ENCODE data around the gene BLVRB.
"Not testable (repeated sequence)": the region's sequence is repeated elsewhere in the genome, so short reads cannot be mapped to it uniquely, and the experiment has no call there.

The BLVRB gene

DNA sequence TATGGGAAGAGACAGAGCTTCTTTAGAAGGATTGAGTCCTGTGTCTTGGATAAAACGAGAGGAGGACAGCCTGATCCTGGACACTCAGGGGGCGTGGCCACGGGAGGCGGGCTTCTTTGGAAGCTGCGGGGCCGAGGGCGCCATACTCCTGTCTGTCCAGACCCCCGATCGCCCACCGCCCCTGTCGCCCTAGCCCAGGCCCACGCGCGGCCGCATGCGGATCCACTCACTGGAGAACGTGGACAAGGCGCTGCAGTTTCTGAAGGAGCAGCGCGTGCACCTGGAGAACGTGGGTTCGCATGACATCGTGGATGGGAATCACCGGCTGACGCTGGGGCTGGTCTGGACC is 24.3 kb upstream of the BLVRB start:
- H3K4me3 ChIP-seq (ENCODE audit: severe bottlenecking): no peak overlapping the region
- no peaks in the 10 kb centered on the region for H3K4me1 ChIP-seq (ENCODE audit: insufficient read depth, poor library complexity, severe bottlenecking)
- H3K36me3 ChIP-seq (ENCODE audit: low read depth): no peaks in the 10 kb centered on the region
- ATAC-seq (ENCODE audit: low read depth): no peak
- DNase-seq (ENCODE audit: low spot score): no peak
- no peak overlapping the region for H3K27ac ChIP-seq (ENCODE audit: poor library complexity, severe bottlenecking)
- no peaks in the 10 kb centered on the region for H3K9me3 ChIP-seq (ENCODE audit: severe bottlenecking)
- H3K27me3 ChIP-seq (ENCODE audit: insufficient read depth, poor library complexity, severe bottlenecking): no peaks in the 10 kb centered on the region
- no peak for TF ChIP-seq CTCF (IDR thresholded peaks at IDR 0.05; ENCODE audit: poor library complexity, severe bottlenecking)

DNA sequence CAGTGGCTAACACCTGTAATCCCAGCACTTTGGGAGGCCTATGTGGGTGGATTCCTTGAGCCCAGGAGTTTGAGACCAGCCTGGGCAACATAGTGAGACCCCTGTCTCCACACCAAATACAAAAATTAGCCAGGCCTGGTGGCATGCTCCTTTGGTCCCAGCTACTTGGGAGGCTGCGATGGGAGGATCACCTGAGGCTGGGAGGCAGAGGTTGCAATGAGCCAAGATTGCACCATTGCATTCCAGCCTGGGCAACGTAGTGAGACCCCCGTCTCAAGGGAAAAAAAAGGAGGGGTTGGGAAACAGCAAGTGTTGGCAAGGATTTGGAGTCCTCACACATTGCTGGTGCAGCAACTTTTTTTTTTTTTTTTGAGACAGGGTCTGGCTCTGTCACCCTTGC is 20.5 kb upstream of the BLVRB start:
- H3K27ac ChIP-seq (ENCODE audit: poor library complexity, severe bottlenecking): no peak overlapping the region
- DNase-seq (ENCODE audit: low spot score): no peak
- H3K4me3 ChIP-seq (ENCODE audit: severe bottlenecking): no peak overlapping the region
- H3K4me1 ChIP-seq (ENCODE audit: insufficient read depth, poor library complexity, severe bottlenecking): no peaks in the 10 kb centered on the region
- no peak for TF ChIP-seq CTCF (IDR thresholded peaks at IDR 0.05; ENCODE audit: poor library complexity, severe bottlenecking)
- H3K9me3 ChIP-seq (ENCODE audit: severe bottlenecking): no peaks in the 10 kb centered on the region
- no peak for ATAC-seq (ENCODE audit: low read depth)
- no peaks in the 10 kb centered on the region for H3K36me3 ChIP-seq (ENCODE audit: low read depth)
- H3K27me3 ChIP-seq (ENCODE audit: insufficient read depth, poor library complexity, severe bottlenecking): no peaks in the 10 kb centered on the region

GRCh38 chr19:40475878-40476644 is 10.5 kb upstream of the BLVRB start:
- H3K4me3 ChIP-seq (ENCODE audit: severe bottlenecking); H3K36me3 ChIP-seq (ENCODE audit: low read depth); H3K27ac ChIP-seq (ENCODE audit: poor library complexity, severe bottlenecking); DNase-seq (ENCODE audit: low spot score); H3K4me1 ChIP-seq (ENCODE audit: insufficient read depth, poor library complexity, severe bottlenecking); H3K27me3 ChIP-seq (ENCODE audit: insufficient read depth, poor library complexity, severe bottlenecking); ATAC-seq (ENCODE audit: low read depth); H3K9me3 ChIP-seq (ENCODE audit: severe bottlenecking): not testable (repeated sequence)

DNA sequence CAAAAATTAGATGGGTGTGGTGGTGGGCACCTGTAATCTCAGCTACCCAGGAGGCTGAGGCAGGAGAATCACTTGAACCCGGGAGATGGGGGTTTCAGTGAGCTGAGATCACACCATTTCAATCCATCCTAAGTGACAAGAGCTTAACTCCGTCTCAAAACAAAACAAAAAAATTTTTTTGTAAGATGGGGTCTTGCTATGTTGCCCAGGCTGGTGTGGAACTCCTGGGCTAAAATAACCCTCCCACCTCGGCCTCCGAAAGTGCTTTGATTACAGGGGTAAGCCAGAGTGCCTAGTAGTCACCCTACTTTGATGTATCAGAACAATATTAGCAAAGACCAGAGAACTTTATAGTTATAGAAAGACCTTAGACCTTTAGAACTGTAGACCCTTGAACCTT is 9.2 kb upstream of the BLVRB start:
- no peak for ATAC-seq (ENCODE audit: low read depth)
- no peak overlapping the region for H3K27ac ChIP-seq (ENCODE audit: poor library complexity, severe bottlenecking)
- no peaks in the 10 kb centered on the region for H3K36me3 ChIP-seq (ENCODE audit: low read depth)
- no peak overlapping the region for H3K4me3 ChIP-seq (ENCODE audit: severe bottlenecking)
- H3K9me3 ChIP-seq (ENCODE audit: severe bottlenecking): no peaks in the 10 kb centered on the region
- TF ChIP-seq CTCF (IDR thresholded peaks at IDR 0.05; ENCODE audit: poor library complexity, severe bottlenecking): no peak
- no peaks in the 10 kb centered on the region for H3K4me1 ChIP-seq (ENCODE audit: insufficient read depth, poor library complexity, severe bottlenecking)
- no peak for DNase-seq (ENCODE audit: low spot score)
- no peaks in the 10 kb centered on the region for H3K27me3 ChIP-seq (ENCODE audit: insufficient read depth, poor library complexity, severe bottlenecking)

DNA sequence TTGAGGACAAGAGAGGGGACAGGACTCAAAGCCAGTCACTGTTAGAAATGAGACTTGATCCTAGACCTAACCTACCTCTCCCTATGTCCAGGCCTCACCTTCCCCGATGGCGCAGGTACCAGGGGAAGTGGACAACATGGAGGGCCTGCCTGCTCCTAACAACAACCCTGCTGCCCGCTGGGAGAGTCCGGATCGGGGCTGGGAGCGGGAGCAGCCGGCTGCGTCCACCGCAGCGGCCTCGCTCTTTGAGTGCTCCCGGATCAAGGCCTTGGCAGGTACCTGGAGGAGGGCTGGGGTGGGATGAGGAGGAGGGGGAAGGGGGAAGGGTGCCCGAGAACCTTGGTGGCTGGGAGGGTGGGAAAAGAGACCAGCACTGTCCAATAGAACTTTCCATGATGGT is 7.0 kb upstream of the BLVRB start:
- Histone ChIP-seq H3K36me3 (ENCODE audit: low read depth) (no peaks in the 10 kb centered on the region), H3K4me3 (ENCODE audit: severe bottlenecking) (no peak overlapping the region), H3K27me3 (ENCODE audit: insufficient read depth, poor library complexity, severe bottlenecking) (no peaks in the 10 kb centered on the region), H3K4me1 (ENCODE audit: insufficient read depth, poor library complexity, severe bottlenecking) (no peaks in the 10 kb centered on the region), H3K9me3 (ENCODE audit: severe bottlenecking) (no peaks in the 10 kb centered on the region), H3K27ac (ENCODE audit: poor library complexity, severe bottlenecking) (no peak overlapping the region)
- TF ChIP-seq CTCF (IDR thresholded peaks at IDR 0.05; ENCODE audit: poor library complexity, severe bottlenecking): no peak
- DNase-seq (ENCODE audit: low spot score) (no peak), ATAC-seq (ENCODE audit: low read depth) (no peak)

Data from RWPE2 (cell line).